GM08714 (cell line): ENCODE data around the gene OR2AT4.
"Not testable (repeated sequence)": the region's sequence is repeated elsewhere in the genome, so short reads cannot be mapped to it uniquely, and the experiment has no call there.

Source experiments
- H3K4me3 ChIP-seq: fragments of 200-500 bp; sonication (Bioruptor generic); 2 replicates; pipeline ENCODE4 v1.5.1; 2014; ENCODE audit warnings: mild to moderate bottlenecking, low read length, inconsistent platforms
- ZNF274 ChIP-seq: IDR thresholded peaks from 2 replicates; pipeline ENCODE4 v1.6.1; 2012; ENCODE audit warnings: mild to moderate bottlenecking, low read depth, low read length

Gene OR2AT4

DNA sequence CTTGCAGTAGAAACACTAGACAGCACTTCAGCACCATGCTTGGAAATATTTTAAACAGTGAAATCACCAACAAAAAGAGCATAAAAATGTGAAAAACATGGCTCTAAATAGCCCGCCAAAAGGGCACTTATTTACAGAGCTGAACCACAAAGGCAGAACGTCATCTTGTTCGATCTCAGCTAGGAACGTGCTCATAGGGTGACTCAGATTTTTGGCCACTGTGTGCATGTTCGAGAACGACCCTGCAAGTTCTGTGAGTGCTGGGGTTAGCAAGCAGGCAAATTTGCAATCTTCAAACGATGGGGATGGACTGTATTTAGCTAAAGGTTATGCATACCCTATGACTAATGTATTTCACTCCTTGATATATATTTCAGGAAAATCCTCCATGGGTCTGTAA is 30.6 kb downstream of the OR2AT4 start:
- H3K4me3 ChIP-seq = no peak overlapping the region
- TF ChIP-seq ZNF274 = no peak

DNA sequence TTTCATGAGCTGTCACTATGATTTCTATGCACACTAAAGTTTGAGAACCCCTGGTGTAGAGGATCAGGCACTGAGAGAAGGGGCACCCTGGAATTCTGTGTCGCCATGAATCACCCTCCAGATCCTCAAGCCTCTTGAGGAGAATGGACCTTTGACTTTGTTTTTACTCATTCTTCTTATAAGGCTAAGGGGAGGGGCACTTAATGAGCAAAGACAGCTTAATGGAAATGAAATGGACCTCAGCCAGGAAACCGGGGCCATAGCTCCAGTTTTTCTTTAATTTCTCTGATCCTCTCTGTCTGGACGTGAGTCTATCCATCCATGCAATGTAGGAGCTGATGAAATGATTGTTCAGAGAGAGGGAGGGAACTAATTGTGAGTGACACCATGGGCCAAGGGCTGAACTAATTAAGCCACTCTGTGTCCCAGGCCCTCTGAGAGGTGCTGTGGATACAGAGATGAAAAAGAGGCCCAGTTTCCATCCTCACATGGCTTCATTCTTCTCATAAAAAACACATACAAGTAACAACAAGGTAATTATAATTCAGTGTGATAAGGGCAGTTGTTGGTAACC is 32.8 kb downstream of the OR2AT4 start:
- TF ChIP-seq ZNF274 = no peak
- H3K4me3 ChIP-seq = no peak overlapping the region

DNA sequence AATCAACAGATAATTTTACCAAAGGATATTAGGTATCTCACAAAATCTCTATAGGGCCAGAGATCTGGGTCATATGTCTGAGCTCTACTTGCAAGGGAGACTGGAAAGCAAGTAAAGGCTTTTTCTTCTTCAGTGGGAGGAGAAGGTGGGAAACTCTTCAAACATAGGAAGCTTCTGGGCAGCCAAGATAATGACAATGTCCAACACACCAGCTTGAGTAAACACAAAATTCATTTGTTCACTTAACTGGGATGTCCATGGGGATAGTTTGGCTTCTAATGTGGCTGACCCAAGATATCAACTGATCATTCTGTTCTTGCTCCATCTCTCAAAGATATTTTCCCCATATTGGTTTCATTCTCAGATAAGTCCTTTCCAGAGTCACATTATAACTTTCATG is 37.4 kb downstream of the OR2AT4 start:
- H3K4me3 ChIP-seq = no peak overlapping the region
- no peak for TF ChIP-seq ZNF274

DNA sequence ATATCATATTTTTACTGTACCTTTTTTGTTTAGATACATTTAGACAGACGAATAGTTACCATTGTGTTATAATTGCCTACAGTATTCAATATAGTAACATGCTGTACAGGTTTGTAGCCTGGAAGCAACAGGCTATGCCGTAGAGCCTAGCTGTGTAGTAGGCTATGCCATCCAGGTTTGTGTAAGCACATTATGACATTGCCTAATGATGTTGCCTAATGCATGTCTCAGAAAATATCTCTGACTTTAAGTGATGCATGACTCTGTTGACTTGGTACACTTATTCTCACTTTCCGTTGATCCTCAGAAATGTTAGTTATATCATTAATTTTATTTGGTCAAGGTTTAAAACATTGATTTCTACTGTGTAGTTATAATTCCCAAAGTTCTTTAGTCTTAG is 39.9 kb downstream of the OR2AT4 start:
- TF ChIP-seq ZNF274 = no peak
- H3K4me3 ChIP-seq = no peak overlapping the region

DNA sequence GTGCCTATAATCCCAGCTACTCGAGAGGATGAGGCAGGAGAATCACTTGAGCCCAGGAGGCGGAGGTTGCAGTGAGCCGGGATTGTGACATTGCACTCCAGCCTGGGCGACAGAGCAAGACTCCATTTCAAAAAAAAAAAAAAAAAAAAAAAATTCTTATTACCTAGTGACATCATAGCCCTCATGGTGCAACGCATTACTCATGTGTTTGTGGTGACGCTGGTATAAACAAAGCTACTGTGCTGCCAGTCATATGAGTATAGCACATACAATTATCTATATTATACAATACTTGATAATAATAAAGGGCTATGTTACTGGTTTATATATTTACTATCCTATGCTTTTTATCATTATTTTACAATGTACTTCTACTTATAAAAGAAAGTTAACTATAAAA is 41.2 kb downstream of the OR2AT4 start:
- TF ChIP-seq ZNF274 = no peak
- no peak overlapping the region for H3K4me3 ChIP-seq

DNA sequence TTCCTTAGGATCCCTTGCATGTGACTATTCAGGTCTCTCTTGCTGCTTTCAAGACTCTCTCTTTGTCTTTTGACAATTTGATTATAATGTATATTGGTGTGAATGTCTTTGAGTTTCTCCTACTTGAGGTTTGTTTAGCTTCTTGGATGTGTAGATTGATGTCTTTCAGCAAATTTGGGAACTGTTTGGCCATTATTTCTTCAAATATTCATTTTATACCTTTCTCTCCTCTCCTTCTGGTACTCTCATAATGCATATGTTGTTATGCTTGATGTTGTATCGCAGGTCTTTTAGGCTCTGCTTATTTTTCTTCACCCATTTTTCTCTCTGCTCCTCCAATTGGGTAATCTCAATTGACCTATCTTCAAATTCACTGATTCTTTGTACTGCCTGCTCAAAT is 44.2 kb downstream of the OR2AT4 start:
- no peak overlapping the region for H3K4me3 ChIP-seq
- no peak for TF ChIP-seq ZNF274

DNA sequence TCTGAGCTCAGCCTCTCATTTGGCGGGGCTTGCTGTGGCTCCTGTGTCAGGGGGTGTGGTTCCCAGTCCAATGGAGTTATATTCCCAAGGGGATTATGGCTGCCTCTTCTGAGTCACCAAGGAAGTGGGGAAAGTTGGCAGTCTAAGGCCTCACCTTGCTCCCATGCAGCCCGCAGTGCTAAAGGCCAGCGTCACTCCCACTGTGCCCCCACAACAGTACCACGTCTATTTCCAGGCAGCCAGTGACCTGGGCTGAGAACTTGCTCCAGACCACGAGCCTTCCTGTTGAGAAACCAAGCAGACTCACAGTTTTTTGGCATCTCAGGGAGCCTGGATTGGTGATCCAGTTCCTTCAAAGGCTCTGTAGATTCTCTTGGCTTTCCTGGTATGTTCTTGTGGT is 45.6 kb downstream of the OR2AT4 start:
- H3K4me3 ChIP-seq = no peak overlapping the region
- TF ChIP-seq ZNF274 = no peak

DNA sequence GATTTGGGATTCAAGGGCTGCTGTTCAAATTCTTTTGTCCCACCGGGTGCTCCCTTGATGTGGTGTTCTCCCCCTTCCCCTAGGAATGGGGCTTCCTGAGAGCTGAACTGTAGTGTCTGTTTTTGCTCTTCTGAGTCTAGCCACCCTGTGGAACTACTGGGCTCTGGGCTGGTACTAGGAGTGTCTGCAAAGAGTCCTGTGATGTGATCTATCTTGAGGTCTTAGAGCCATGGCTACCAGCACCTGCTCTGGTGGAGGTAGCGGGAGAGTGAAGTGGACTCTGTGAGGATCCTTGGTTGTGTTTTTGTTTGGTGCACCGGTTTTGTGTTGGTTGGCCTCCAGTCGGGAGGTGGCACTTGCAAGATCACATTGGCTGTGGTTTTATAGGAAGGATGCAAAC is 46.2 kb downstream of the OR2AT4 start:
- H3K4me3 ChIP-seq = no peak overlapping the region; the same call in 1 of the 2 replicates
- TF ChIP-seq ZNF274 = no peak

DNA sequence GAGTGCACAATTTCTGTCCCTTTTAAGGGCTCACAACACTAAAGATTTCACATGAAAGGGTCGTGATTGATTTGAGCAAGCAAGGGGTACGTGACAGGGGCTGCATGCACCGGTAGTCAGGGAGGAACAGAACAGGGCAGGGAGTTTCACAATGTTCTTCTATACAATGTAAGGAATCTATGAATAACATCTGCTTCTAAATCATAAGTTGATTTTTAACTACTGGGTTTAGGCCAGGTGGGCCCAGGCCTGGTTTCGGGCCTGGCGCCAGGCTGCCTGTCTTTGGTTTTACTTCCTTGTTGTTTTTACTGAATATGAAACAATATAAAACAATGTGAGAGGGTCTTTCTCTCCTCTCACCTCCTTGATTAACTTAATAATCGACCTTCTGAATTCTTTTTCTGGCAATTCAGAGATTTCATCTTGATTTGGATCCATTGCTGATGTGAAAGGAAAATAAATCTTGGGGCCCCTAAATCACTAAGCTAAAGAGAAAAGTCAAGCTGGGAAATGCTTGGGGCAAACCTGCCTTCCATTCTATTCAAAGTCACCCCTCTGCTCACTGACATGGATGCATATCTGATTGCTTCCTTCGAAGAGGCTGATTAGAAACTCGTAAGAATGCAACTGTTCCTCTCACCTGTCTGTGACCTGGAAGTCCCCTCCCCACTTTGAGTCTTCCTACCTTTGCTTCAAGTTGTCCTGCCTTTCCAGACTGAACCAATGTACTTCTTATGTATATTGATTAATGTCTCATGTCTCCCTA is 47.0 kb downstream of the OR2AT4 start:
- H3K4me3 ChIP-seq = not testable (repeated sequence)

DNA sequence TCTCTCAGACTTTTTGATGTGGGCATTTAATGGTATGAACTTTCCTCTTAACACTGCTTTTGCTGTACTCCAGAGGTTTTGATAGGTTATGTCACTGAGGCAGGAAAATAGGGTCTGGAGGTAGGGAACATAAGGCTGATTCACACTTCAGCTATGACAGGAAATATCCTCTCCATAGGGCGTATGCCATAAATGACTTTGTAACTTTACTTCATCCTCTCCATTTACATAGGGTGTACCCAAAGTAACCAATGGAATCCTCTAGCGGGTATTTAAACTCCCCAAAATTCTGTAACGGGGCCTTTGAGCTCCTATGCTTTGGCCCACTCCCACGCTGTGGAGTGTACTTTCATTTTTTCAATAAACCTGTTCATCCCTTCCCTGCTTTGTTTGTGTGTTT is 49.5 kb downstream of the OR2AT4 start:
- no peak for TF ChIP-seq ZNF274
- no peak overlapping the region for H3K4me3 ChIP-seq

DNA sequence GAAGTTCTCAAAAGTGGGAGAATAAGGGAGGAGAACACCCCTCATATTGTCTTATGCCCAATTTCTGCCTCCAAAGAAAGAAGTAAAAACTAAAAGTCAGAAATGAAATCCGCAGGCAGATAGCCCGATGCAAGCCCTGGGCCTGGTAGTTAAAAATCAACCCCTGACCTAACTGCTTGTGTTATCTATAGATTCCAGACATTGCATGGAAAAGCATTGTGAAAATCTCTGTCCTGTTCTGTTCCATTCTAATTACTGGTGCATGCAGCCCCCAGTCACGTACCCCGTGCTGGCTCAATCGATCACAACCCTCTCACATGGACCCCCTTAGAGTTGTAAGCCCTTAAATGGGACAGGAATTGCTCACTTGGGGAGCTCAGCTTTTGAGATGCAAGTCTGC is 50.0 kb downstream of the OR2AT4 start:
- H3K4me3 ChIP-seq = not testable (repeated sequence)

DNA sequence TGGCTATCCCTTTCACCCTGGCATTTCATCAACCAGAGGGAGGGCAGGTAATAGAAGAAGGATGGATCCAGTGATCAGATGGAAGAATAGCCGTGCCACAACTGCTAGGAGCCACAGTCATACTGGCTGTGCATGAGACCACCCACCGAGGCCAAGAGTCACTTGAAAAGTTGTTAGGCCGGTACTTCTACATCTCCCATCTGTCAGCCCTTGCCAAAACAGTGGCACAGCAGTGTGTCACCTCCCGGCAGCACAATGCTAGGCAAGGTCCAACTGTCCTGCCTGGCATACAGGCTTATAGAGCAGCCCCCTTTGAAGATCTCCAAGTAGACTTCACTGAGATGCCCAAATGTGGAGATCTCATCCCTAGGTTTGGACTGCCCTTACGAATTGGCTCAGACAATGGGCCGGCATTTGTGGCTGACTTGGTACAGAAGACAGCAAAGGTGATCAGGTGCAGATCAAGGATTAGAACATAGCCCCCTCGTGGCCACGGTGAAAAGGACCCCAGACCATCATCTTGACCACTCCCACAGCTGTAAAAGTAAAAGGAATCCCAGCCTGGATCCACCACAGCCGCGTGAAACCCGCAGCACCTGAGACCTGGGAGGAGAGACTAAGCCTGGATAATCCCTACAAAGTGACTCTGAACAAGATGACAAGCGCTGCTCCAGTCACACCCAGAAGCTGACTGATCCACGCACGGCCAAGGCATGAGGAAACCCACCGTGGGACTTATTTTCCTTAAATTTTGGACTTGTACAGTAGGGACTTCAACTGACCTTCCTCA is 52.1 kb downstream of the OR2AT4 start:
- H3K4me3 ChIP-seq = not testable (repeated sequence)

DNA sequence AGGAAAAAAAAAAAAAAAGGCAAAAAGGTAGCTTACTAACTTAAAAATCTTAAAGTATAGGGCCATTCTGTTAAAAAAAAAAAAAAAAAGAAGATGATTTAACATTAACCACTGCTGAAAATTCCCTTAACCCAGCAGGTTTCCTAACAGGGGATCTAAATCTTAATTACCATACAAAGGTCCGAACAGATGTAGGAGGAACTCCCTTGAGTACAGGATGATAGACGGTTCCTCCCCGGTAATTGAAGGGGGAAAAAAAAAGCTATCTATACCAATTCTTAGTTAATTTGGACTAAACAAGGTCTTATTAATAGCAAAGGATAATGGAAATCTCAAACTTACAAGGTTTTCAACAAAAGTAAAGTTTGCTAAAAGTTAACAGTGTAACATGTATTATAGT is 54.9 kb downstream of the OR2AT4 start:
- H3K4me3 ChIP-seq = not testable (repeated sequence)

DNA sequence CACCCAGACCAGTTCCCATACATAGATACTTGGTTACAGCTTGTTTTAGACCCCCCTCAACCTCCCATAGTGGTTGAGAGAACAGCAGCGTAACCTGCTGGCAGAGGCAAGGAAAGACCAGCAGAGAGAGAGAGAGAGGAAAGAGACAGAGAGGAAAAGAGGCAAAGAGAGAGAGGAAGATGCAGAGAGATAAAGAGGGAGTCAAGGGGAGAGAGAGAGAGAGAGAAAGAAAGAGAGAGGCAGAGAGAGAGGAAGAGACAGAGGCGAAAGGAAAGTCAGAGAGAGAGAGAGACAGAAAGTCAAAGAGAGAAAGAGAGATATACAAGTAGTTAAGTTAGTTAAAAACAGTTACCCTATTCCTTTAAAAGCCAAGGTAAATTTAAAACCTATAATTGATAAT is 55.4 kb downstream of the OR2AT4 start:
- no peak for TF ChIP-seq ZNF274
- no peak overlapping the region for H3K4me3 ChIP-seq

DNA sequence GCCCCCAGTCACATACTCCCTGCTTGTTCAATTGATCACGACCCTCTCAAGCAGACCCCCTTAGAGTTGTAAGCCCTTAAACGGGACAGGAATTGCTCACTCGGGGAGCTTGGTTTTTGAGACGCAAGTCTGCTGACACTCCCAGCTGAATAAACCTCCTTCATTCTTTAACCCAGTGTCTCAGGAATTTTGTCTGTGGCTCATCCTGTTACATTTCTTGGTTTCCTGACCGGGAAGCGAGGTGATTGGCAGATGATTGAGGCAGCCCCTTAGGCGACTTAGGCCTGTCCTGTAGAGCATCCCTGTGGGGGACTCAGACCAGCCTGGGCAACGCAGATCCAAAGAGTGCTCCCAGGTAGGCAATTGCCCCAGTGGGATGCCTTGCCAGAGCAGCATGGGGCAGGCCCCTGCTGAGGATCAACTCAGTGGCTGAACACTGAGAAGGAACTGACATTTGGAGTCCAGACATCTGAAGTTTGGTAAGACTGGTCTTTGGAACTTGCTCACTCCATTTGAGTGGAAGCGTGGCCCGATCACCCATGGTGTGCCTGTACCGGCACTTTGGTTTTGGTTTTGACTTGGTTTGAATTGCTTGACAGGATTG is 56.4 kb downstream of the OR2AT4 start:
- no peak overlapping the region for H3K4me3 ChIP-seq
- no peak for TF ChIP-seq ZNF274
